Right atrium auricular region (tissue), 2 donors: Measurements from ENCODE around the gene TAF4. TPM values are rescaled to one million over a fixed set of nuclear protein-coding genes. Genes with fewer than 3 reads are reported as not detected.

Experiments
- DNase-seq: peaks from one replicate; pipeline ENCODE4 v3.0.0-alpha.2; 2019; ENCODE audit warnings: low spot score
- H3K27ac ChIP-seq, 2 donors: fragments of 200-600 bp; sonication (generic); 1 replicate in 1 of 2; 2 replicates in 1 of 2; pipeline ENCODE4 v1.5.1; 2016 to 2019
- H3K27me3 ChIP-seq, 2 donors: fragments of 200-600 bp; sonication (generic); one replicate each; pipeline versions ENCODE4 v1.5.1 to v1.6.0; 2017 to 2019
- H3K36me3 ChIP-seq: fragments of 200-600 bp; sonication (generic); one replicate; pipeline ENCODE4 v1.5.1; 2016
- H3K4me1 ChIP-seq, 2 donors: fragments of 200-600 bp; sonication (generic); one replicate each; pipeline versions ENCODE4 v1.5.1 to v1.6.0; 2017 to 2019
- H3K4me3 ChIP-seq, 2 donors: fragments of 200-600 bp; sonication (generic); 1 replicate in 1 of 2; 2 replicates in 1 of 2; pipeline ENCODE4 v1.5.1; 2017 to 2019; ENCODE audit warnings: mild to moderate bottlenecking in 1 of 2, moderate library complexity in 1 of 2
- H3K9me3 ChIP-seq, 2 donors: fragments of 200-600 bp; sonication (generic); one replicate each; pipeline ENCODE4 v1.5.1; 2019
- CTCF ChIP-seq, 2 donors: fragments of 200-600 bp; sonication (generic); IDR thresholded peaks; one replicate each; pipeline ENCODE4 v1.5.1; 2019; ENCODE audit warnings: antibody characterized with exemption in 2 of 2
- total RNA-seq, 2 donors: library from RNA; depleted of rRNA; stranded (reverse); fragments of >200 nt; gene quantifications; one replicate each; pipeline ENCODE4 v1.1.0, GENCODE V29; 2016

TAF4 gene
- total RNA-seq, 2 donors from 2014 or later: 8.3 to 18.0 TPM

DNA sequence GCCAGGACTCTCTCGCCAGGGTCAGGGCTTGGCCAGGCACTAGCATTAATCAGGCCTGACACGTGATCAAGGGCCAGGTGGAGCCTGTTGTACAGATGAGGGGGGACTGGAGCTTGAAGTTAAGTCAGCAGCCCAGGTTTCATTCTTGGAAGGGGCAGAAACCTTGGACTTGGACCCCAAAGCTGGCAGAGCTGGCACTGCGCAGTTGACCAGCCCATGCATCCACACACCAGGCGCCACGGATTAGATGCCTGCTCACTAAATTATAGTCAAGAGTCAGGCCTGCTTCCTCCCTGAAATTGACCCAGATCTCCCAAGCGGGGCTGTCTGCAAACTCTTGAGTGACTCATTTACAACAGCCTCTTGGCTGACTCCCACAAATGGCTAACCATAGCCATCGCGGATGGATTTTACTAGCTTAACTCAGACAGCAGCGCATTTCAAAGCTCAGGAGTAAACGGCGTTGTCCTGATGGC, 4.1 kb upstream of the TAF4 start:
- peaks cover 0 to 9% of the 10 kb centered on the region in 2 donors for H3K4me1 ChIP-seq
- H3K27ac ChIP-seq: no peak overlapping the region
- no peak for TF ChIP-seq CTCF (IDR thresholded peaks at IDR 0.05)

DNA sequence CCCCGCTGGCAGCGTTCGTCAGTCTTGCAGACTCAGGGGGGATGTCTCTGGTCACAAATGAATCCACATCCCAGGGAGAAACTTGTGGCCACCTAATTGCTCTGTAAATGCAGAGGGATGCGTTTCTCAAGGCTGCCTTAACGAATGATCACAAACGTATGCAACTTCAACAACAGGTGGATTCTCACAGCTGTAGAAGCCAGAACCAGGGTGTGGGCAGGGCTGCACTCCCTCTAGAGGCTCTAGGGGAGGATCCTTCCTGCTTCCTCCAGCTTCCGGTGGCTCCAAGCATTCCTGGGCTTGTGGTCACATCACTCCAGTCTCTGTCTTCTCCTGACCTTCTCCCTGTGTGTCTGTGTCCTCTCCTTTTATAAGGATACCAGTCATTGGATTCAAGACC, 3.3 kb upstream of the TAF4 start:
- peaks cover 0 to 10% of the 10 kb centered on the region in 2 donors for H3K9me3 ChIP-seq

More for the DNA sequence above, 4.1 kb upstream of the TAF4 start:
- no peaks in the 10 kb centered on the region for H3K27me3 ChIP-seq
- H3K9me3 ChIP-seq: peaks cover 0 to 15% of the 10 kb centered on the region in 2 donors
- H3K4me3 ChIP-seq: no peak overlapping the region
- no peak for DNase-seq
- no peaks in the 10 kb centered on the region for H3K36me3 ChIP-seq

GRCh38 chr20:62067547-62068260, 2.0 kb upstream of the TAF4 start:
- H3K9me3 ChIP-seq: no peaks in the 10 kb centered on the region
- H3K27ac ChIP-seq: no peak overlapping the region
- no peak overlapping the region for H3K4me3 ChIP-seq
- no peaks in the 10 kb centered on the region for H3K27me3 ChIP-seq
- TF ChIP-seq CTCF (IDR thresholded peaks at IDR 0.05): no peak
- H3K36me3 ChIP-seq: no peaks in the 10 kb centered on the region
- no peak for DNase-seq
- peaks cover 0 to 25% of the 10 kb centered on the region in 2 donors for H3K4me1 ChIP-seq

More for the DNA sequence above, 3.3 kb upstream of the TAF4 start:
- no peaks in the 10 kb centered on the region for H3K27me3 ChIP-seq
- H3K4me3 ChIP-seq: no peak overlapping the region
- peaks cover 0 to 13% of the 10 kb centered on the region in 2 donors for H3K4me1 ChIP-seq
- TF ChIP-seq CTCF (IDR thresholded peaks at IDR 0.05): no peak
- no peaks in the 10 kb centered on the region for H3K36me3 ChIP-seq
- H3K27ac ChIP-seq: no peak overlapping the region
- no peak for DNase-seq

DNA sequence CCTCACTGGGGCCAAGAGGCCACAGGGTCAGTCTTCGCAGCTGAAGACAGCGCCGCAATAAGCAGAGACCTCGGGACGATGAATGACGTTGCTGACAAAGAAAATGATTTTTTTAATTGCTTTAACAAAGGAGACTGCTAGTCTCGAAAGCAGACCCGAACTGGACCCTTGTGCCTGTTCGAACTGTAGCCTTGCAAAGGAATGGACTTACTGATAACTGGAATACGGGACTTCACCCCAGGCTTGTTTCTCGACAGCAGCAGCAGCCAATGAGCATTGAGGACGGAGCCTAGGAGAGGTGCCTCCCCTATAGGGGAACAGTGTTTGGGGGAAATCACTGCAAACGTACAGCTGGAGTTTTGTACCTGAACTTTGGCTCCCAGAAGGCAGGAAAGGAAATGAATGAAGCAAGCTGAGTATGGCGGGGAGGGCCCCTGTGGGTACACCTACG, 1.3 kb upstream of the TAF4 start:
- Histone ChIP-seq H3K27me3 (no peaks in the 10 kb centered on the region), H3K9me3 (no peaks in the 10 kb centered on the region), H3K36me3 (no peaks in the 10 kb centered on the region), H3K27ac (peak overlapping the region; percentile 84 to 92), H3K4me3 (peak overlapping the region in 1 of 2 donors; percentile 73), H3K4me1 (peaks cover 0 to 25% of the 10 kb centered on the region in 2 donors)
- peak; percentile 63 for DNase-seq
- no peak for TF ChIP-seq CTCF (IDR thresholded peaks at IDR 0.05)

GRCh38 chr20:62066339-62066982, 780 bp upstream of the TAF4 start:
- Histone ChIP-seq H3K27ac (peak overlapping the region; percentile 84 to 92), H3K9me3 (no peaks in the 10 kb centered on the region), H3K4me1 (peaks cover 0 to 25% of the 10 kb centered on the region in 2 donors), H3K4me3 (peak overlapping the region; percentile 57 to 73), H3K27me3 (no peaks in the 10 kb centered on the region), H3K36me3 (no peaks in the 10 kb centered on the region)
- TF ChIP-seq CTCF (IDR thresholded peaks at IDR 0.05): no peak
- DNase-seq: no peak
